Adipocyte (in vitro differentiated cells): Measurements from ENCODE around the gene RUFY1.
"Not testable (repeated sequence)": the region's sequence is repeated elsewhere in the genome, so short reads cannot be mapped to it uniquely, and the experiment has no call there.

Experiments
- DNase-seq: peaks from one replicate; pipeline ENCODE4 v3.0.0-alpha.2; 2015; ENCODE audit warnings: low read depth
- H3K27me3 ChIP-seq: replicated peaks from 2 replicates; pipeline ENCODE4 v1.7.0; 2013; ENCODE audit warnings: mild to moderate bottlenecking, low read length, moderate library complexity; ENCODE audit not compliant: control insufficient read depth, insufficient read depth
- H3K36me3 ChIP-seq: 2 replicates; pipeline ENCODE4 v1.7.0; 2013; ENCODE audit warnings: low read length, mild to moderate bottlenecking, moderate library complexity; ENCODE audit not compliant: control insufficient read depth, insufficient read depth, severe bottlenecking
- H3K4me1 ChIP-seq: 2 replicates; pipeline ENCODE4 v1.7.0; 2013; ENCODE audit warnings: mild to moderate bottlenecking, low read length, moderate library complexity; ENCODE audit not compliant: control insufficient read depth, insufficient read depth
- H3K4me3 ChIP-seq: 2 replicates; pipeline ENCODE4 v1.7.0; 2013; ENCODE audit warnings: mild to moderate bottlenecking, low read length, moderate library complexity
- H3K9ac ChIP-seq: 2 replicates; pipeline ENCODE4 v1.7.0; 2013; ENCODE audit warnings: mild to moderate bottlenecking, low read length, moderate library complexity
- H3K9me3 ChIP-seq: 2 replicates; pipeline ENCODE4 v1.7.0; 2013; ENCODE audit warnings: mild to moderate bottlenecking, low read length, moderate library complexity; ENCODE audit not compliant: control insufficient read depth

Gene RUFY1

DNA sequence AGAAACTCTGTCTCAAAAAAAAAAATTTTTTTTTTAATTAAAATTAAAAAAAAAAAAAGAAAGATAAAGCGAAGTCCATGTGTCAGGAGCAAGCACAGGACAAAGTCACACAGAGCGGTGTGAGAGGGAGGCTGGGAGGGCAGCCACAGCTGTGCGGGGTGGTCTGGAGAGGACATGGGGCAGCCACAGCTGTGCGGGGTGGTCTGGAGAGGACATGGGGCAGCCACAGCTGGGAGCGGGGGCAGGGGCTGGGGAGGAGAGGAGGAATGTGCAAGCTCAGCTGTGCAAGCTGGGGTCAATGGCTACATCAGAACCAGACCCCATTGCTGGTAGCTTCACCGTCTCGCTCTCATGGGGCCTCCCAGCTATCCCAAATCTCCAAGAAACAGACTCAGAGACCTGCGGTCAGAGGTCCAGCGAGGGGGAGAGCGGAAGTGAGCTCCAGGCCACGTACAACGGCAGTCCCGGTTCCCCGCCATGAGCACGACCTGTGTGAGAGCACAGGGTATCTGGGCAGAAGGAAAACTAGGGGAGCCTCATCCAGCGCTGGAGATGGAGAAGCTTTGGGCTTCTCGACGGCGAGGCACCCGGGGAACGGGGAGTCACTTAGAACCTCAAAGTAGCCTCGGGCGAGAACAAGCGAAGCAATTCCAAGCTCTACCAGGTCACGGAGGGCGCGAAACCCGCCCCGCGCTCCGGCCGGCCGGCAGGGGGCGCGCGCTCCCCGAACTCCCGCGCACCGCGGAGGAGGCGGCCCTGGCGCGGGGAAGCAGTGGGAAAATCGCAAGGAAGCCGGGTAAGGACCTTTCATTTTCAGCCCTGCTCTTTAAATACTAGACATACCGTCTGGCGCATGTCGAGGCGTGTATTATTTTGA, 107.2 kb downstream of the RUFY1 start:
- not testable (repeated sequence) for H3K9ac ChIP-seq, H3K9me3 ChIP-seq, DNase-seq, H3K4me1 ChIP-seq, H3K4me3 ChIP-seq, H3K27me3 ChIP-seq, H3K36me3 ChIP-seq

DNA sequence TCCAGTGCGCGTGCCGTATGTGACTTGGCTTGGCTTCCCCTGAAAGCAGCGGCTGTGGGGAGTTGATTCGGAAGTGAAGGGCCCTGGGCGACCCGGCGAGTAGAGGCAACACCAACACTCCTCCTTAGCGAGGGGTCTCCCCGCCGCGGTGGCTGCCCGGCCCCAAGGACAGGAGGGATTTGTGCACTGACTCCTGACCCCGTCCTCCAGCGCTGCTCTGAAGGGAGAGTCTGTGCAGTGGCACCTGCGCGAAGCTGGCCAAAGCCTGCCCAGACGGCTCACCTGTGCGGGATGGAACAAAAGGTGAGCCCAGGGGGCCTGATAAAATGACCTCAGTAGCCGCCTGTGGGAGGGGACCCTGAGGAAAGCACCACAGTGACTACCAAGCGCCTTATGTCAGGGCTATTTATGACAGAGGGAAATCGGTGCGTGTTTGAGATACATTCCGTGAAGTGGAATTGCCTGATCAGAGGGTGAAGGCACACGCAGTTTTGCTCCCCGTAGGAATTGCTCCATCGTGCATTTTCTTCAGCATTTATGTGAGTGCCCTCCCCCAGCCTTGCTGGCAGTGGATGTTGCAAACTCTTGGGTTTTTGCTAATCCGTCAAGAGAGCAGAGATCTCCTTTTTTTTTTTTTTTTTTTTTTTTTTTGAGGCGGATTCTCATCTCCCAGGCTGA, 108.0 kb downstream of the RUFY1 start:
- H3K9me3 ChIP-seq, H3K4me1 ChIP-seq, H3K36me3 ChIP-seq, H3K27me3 ChIP-seq: not testable (repeated sequence)
- DNase-seq = peak; percentile 80
- peak overlapping the region; percentile 76 for H3K9ac ChIP-seq
- peak overlapping the region; percentile 81 for H3K4me3 ChIP-seq
